Measurements from ENCODE around the gene HBD.
A peak's percentile ranks its signal among the peaks of the same experiment; 100 is the strongest.

Gene HBD

DNA sequence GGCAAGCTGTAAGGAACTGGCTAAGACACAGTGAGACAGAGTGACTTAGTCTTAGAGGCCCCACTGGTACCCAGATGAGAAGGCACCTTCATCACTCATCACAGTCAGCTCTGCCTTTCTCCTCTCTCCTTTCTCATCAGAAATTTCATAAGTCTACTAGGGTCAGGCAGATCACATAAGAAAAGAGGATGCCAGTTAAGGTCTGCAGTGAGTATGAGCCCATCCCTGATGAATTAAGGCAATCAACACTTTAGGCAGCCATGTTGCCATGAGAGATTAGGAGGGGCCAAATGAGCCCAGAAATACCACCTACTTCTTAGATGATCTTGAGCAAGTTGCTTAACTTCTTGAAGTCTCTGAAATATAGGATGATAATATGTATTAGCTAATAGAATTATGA, 47.3 kb upstream of the HBD start:
- ATAC-seq = no peak
- TF ChIP-seq ZFP3 (CRISPR knock-in tag; IDR thresholded peaks at IDR 0.05) = no peak
- TF ChIP-seq, protein P1, sequence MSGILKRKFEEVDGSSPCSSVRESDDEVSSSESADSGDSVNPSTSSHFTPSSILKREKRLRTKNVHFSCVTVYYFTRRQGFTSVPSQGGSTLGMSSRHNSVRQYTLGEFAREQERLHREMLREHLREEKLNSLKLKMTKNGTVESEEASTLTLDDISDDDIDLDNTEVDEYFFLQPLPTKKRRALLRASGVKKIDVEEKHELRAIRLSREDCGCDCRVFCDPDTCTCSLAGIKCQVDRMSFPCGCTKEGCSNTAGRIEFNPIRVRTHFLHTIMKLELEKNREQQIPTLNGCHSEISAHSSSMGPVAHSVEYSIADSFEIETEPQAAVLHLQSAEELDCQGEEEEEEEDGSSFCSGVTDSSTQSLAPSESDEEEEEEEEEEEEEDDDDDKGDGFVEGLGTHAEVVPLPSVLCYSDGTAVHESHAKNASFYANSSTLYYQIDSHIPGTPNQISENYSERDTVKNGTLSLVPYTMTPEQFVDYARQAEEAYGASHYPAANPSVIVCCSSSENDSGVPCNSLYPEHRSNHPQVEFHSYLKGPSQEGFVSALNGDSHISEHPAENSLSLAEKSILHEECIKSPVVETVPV (CRISPR knock-in tag; IDR thresholded peaks at IDR 0.05) = no peak
- no peak for TF ChIP-seq CSDC2 (CRISPR knock-in tag; IDR thresholded peaks at IDR 0.05)
- no peak for TF ChIP-seq TOX (CRISPR knock-in tag; IDR thresholded peaks at IDR 0.05; ENCODE audit: borderline replicate concordance)
- TF ChIP-seq RARB (CRISPR knock-in tag; IDR thresholded peaks at IDR 0.05) = no peak

DNA sequence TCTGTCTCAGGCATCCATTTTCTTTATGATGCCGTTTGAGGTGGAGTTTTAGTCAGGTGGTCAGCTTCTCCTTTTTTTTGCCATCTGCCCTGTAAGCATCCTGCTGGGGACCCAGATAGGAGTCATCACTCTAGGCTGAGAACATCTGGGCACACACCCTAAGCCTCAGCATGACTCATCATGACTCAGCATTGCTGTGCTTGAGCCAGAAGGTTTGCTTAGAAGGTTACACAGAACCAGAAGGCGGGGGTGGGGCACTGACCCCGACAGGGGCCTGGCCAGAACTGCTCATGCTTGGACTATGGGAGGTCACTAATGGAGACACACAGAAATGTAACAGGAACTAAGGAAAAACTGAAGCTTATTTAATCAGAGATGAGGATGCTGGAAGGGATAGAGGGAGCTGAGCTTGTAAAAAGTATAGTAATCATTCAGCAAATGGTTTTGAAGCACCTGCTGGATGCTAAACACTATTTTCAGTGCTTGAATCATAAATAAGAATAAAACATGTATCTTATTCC, 46.4 kb upstream of the HBD start:
- peak; percentile 81 for ATAC-seq
- TF ChIP-seq ZC3H10 (CRISPR knock-in tag; IDR thresholded peaks at IDR 0.05) = no peak
- TF ChIP-seq ARNTL (CRISPR knock-in tag; IDR thresholded peaks at IDR 0.05; ENCODE audit: borderline replicate concordance, low read depth) = no peak
- TF ChIP-seq, protein P1 (CRISPR knock-in tag; IDR thresholded peaks at IDR 0.05) = no peak
- no peak for TF ChIP-seq RARB (CRISPR knock-in tag; IDR thresholded peaks at IDR 0.05)
- TF ChIP-seq, protein P2, sequence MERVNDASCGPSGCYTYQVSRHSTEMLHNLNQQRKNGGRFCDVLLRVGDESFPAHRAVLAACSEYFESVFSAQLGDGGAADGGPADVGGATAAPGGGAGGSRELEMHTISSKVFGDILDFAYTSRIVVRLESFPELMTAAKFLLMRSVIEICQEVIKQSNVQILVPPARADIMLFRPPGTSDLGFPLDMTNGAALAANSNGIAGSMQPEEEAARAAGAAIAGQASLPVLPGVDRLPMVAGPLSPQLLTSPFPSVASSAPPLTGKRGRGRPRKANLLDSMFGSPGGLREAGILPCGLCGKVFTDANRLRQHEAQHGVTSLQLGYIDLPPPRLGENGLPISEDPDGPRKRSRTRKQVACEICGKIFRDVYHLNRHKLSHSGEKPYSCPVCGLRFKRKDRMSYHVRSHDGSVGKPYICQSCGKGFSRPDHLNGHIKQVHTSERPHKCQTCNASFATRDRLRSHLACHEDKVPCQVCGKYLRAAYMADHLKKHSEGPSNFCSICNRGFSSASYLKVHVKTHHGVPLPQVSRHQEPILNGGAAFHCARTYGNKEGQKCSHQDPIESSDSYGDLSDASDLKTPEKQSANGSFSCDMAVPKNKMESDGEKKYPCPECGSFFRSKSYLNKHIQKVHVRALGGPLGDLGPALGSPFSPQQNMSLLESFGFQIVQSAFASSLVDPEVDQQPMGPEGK (CRISPR knock-in tag; IDR thresholded peaks at IDR 0.05; ENCODE audit: borderline replicate concordance) = no peak
- TF ChIP-seq ZFP30 (CRISPR knock-in tag; IDR thresholded peaks at IDR 0.05) = no peak
- no peak for TF ChIP-seq CSDC2 (CRISPR knock-in tag; IDR thresholded peaks at IDR 0.05)
- no peak for TF ChIP-seq ZNF70 (CRISPR knock-in tag; IDR thresholded peaks at IDR 0.05)
- TF ChIP-seq ESRRG (CRISPR knock-in tag; IDR thresholded peaks at IDR 0.05) = no peak
- TF ChIP-seq, protein P3, sequence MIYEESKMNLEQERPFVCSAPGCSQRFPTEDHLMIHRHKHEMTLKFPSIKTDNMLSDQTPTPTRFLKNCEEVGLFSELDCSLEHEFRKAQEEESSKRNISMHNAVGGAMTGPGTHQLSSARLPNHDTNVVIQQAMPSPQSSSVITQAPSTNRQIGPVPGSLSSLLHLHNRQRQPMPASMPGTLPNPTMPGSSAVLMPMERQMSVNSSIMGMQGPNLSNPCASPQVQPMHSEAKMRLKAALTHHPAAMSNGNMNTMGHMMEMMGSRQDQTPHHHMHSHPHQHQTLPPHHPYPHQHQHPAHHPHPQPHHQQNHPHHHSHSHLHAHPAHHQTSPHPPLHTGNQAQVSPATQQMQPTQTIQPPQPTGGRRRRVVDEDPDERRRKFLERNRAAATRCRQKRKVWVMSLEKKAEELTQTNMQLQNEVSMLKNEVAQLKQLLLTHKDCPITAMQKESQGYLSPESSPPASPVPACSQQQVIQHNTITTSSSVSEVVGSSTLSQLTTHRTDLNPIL (CRISPR knock-in tag; IDR thresholded peaks at IDR 0.05; ENCODE audit: low read depth) = no peak

DNA sequence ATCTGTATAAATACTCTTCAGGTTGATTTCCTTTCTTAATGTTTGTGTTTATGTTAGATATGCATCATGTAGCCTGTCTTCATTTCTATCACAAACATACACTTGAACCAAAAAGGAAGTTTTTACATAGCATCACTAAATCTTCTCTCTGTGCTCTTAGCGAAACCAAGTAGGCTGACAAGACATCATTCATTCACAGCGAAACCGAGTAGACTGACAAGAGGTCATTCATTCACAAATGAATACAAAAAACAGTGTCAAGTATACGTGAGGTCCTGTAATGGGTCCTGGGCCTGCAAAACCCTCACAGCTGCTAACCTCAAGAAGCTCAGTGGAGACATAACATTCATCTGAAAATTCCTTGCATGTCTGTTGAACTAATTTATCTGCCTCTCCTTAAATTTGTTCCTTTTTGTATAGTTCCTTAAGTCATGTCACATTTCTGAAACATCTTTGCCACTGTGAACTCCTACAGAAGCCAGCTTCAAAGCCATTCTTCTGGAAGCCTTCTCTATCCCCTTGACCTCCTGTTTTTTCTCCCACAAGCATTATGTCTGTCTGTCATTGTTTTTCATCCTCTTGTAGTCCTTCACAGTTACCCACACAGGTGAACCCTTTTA, 45.3 kb upstream of the HBD start:
- no peak for ATAC-seq
- TF ChIP-seq, protein P4, sequence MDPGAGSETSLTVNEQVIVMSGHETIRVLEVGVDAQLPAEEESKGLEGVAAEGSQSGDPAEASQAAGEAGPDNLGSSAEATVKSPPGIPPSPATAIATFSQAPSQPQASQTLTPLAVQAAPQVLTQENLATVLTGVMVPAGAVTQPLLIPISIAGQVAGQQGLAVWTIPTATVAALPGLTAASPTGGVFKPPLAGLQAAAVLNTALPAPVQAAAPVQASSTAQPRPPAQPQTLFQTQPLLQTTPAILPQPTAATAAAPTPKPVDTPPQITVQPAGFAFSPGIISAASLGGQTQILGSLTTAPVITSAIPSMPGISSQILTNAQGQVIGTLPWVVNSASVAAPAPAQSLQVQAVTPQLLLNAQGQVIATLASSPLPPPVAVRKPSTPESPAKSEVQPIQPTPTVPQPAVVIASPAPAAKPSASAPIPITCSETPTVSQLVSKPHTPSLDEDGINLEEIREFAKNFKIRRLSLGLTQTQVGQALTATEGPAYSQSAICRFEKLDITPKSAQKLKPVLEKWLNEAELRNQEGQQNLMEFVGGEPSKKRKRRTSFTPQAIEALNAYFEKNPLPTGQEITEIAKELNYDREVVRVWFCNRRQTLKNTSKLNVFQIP (CRISPR knock-in tag; IDR thresholded peaks at IDR 0.05; ENCODE audit: borderline replicate concordance, low read depth) = no peak
- TF ChIP-seq ZC3H10 (CRISPR knock-in tag; IDR thresholded peaks at IDR 0.05) (no peak), ARNTL (CRISPR knock-in tag; IDR thresholded peaks at IDR 0.05; ENCODE audit: borderline replicate concordance, low read depth) (no peak), PPARA (CRISPR knock-in tag; IDR thresholded peaks at IDR 0.05; ENCODE audit: borderline replicate concordance) (no peak), BACH2 (CRISPR knock-in tag; IDR thresholded peaks at IDR 0.05; ENCODE audit: borderline replicate concordance) (no peak), ZNF565 (CRISPR knock-in tag; conservative IDR thresholded peaks at IDR 0.05; ENCODE audit: low read depth) (no peak), CSDC2 (CRISPR knock-in tag; IDR thresholded peaks at IDR 0.05) (no peak), ESRRG (CRISPR knock-in tag; IDR thresholded peaks at IDR 0.05) (no peak), TCF4 (CRISPR knock-in tag; IDR thresholded peaks at IDR 0.05; ENCODE audit: borderline replicate concordance) (no peak), GLIS3 (CRISPR knock-in tag; IDR thresholded peaks at IDR 0.05) (no peak), ZNF8 (CRISPR knock-in tag; IDR thresholded peaks at IDR 0.05) (no peak), RARB (CRISPR knock-in tag; IDR thresholded peaks at IDR 0.05) (no peak), ISL1 (CRISPR knock-in tag; IDR thresholded peaks at IDR 0.05) (no peak), OSR1 (CRISPR knock-in tag; IDR thresholded peaks at IDR 0.05) (no peak), TOX (CRISPR knock-in tag; IDR thresholded peaks at IDR 0.05; ENCODE audit: borderline replicate concordance) (no peak), ZFP30 (CRISPR knock-in tag; IDR thresholded peaks at IDR 0.05) (no peak)
- TF ChIP-seq, protein P2 (CRISPR knock-in tag; IDR thresholded peaks at IDR 0.05; ENCODE audit: borderline replicate concordance) = no peak
- TF ChIP-seq, protein P1 (CRISPR knock-in tag; IDR thresholded peaks at IDR 0.05) = no peak
- TF ChIP-seq, protein P3 (CRISPR knock-in tag; IDR thresholded peaks at IDR 0.05; ENCODE audit: low read depth) = no peak

Measured in SK-N-SH treated with all-trans-retinoic acid at 6 μM for 48 hours (cell line).